KG1 (cell line): ENCODE results near the gene BRCC3.
"Not testable (repeated sequence)": the region's sequence is repeated elsewhere in the genome, so short reads cannot be mapped to it uniquely, and the experiment has no call there.

ENCODE experiments used
- DNase-seq: peaks from one replicate; lab custom pipeline; 2025; lab: John Stamatoyannopoulos, UW

Gene BRCC3

DNA sequence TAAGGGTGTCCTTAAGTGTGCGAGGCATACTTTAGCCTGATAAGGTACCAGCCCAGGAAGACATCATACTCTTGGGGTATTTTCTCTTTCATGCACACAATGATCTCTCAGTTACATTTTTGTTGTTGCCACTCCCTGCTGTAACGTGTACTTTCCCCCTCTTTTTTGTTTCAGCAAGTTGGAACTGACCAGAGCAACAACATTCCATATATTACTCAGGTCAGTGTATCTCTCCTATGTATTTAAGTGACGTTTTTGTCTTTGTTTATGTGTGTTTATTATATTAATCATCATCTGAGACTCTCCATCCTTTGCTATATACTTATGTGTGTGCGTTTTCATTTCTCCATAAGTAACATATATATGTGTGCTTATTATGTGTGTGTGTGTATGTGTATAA, 73.6 kb downstream of the BRCC3 start:
- no peak for DNase-seq

DNA sequence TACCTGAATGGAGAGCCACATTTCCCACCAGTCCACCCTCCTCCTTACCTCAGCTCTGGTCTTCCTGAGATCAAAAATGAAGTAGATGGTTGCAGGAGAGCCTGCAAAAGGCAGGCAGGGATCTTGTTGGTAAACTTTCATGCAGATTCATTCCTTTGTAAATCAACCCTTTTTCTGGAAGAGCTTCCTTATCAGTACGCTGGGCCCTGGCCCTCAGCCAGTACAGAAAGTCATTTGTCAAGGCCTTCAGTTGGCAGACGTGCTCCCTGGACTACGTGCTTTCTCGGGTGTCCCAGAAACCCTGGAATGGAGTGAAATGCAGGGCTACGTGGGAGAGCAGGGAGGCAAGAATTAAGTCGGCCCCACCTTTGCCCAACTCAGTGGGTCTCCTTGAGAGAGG, 76.3 kb downstream of the BRCC3 start:
- DNase-seq = not testable (repeated sequence)

DNA sequence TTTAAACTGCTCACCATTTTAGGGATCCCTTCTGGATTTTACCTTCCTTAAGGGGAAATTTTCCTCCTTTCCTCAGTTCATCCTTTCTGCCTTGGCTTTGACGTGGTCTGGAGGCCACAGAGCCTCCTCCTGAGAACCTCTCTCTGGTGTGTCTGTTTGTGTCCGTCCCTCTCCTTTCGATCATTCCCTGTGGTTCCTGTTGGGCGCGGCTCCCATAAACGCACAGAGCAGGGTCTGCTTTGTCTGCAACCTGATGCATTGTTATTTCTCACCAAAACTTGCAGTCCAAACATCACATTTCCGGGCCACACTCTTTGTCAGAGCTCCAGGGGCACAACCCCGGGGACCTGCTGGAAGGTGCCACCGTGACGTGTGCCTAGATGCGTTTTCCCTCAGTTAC, 76.9 kb downstream of the BRCC3 start:
- DNase-seq = not testable (repeated sequence)

DNA sequence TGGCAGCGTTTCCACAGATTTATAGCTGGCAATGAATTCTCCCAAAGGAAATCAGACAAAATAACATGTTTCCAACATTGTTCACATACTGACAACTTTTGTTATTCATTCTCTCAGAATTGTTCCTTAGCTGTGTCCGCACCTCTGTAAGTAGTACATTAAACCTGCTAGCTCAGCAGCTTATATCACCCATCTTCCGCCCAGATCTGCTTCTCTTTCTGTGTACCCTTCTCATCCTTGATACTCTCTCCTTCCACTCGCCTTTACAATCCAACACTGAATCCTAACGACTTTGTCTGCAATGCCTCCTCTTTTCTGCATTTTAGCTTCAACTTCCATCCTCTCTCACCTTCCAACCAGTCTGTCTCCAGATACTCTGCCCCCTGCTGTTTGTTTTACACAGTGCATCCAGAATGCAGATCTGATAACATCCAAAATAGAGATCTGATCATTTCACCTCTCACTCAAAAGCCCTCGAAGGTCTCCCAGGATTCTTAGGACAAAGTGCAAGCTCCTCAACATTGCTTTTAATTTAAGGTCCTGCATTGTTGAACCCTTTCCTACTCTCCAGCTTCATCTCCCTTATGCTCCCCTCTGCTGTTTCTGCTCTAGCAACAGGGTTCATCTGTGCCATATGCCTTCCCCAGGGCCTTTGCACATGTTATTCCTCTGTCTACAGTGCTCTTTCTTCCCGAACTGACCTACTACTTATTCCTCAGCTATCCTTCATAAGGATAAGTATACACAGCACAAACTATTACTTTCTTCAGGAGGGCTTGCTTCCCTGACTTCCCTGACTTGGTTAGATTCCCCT, 77.6 kb downstream of the BRCC3 start:
- DNase-seq = no peak

DNA sequence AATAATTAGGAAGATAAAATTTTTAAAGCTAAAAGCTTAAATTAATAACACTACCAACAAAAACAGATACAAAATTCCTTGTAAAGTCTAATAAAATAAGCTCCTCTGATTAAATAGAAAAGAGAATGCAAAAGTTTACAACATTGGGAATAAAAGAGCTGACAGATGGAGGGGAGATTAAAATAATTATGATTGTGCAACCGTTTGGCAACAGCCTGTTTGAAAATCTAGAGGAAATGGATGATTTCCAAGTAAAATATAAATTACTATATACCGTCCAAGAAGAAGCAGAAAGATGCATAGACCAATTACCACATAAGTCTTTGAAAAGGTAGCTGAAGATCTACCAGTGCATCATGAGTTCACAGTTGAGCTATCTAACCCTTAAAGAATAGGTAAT, 98.6 kb downstream of the BRCC3 start:
- no peak for DNase-seq
